ENCODE results near the gene LUC7L3.
A peak's percentile ranks its signal among the peaks of the same experiment; 100 is the strongest.

Gene LUC7L3

GRCh38 chr17:50763716-50764475 is 44.5 kb downstream of the LUC7L3 start:
- no peak for DNase-seq

- DNase-seq, result no peak
These were observed 45.3 kb downstream of the LUC7L3 start for GRCh38 chr17:50764734-50765149.

GRCh38 chr17:50765454-50766221 is 46.2 kb downstream of the LUC7L3 start:
- DNase-seq, result no peak

GRCh38 chr17:50766222-50767023 is 47.0 kb downstream of the LUC7L3 start:
- no peak for DNase-seq

GRCh38 chr17:50767030-50767429 is 47.6 kb downstream of the LUC7L3 start:
- no peak for DNase-seq

GRCh38 chr17:50767446-50767845 is 48.0 kb downstream of the LUC7L3 start, which contains the start of gene ANKRD40CL:
ANKRD40CL (minus strand) TSS chr17:50767518; CDS start chr17:50766913, 605 bp downstream.
- DNase-seq, result no peak

- DNase-seq, result no peak
These were observed 49.0 kb downstream of the LUC7L3 start for GRCh38 chr17:50768346-50768761.

- DNase-seq, result no peak
These were observed 50.5 kb downstream of the LUC7L3 start for GRCh38 chr17:50769884-50770283.

GRCh38 chr17:50770346-50770745 is 50.9 kb downstream of the LUC7L3 start:
- no peak for DNase-seq

- no peak for DNase-seq
These were observed 52.8 kb downstream of the LUC7L3 start for GRCh38 chr17:50771991-50772785.

- no peak for DNase-seq
These were observed 54.9 kb downstream of the LUC7L3 start for GRCh38 chr17:50774225-50774803.

- DNase-seq, result no peak
These were observed 56.5 kb downstream of the LUC7L3 start for GRCh38 chr17:50775926-50776325.

- DNase-seq, result no peak
These were observed 59.1 kb downstream of the LUC7L3 start for GRCh38 chr17:50778471-50778870.

GRCh38 chr17:50778988-50779387 is 59.6 kb downstream of the LUC7L3 start:
- no peak for DNase-seq

- no peak for DNase-seq
These were observed 60.4 kb downstream of the LUC7L3 start for GRCh38 chr17:50779747-50780353.

GRCh38 chr17:50781167-50781566 is 61.8 kb downstream of the LUC7L3 start:
- DNase-seq, result no peak

- DNase-seq, result peak; percentile 59 to 63
These were observed 63.8 kb downstream of the LUC7L3 start for GRCh38 chr17:50783193-50783660.

GRCh38 chr17:50783905-50784304 is 64.5 kb downstream of the LUC7L3 start:
- no peak for DNase-seq

- DNase-seq, result no peak
These were observed 65.7 kb downstream of the LUC7L3 start for GRCh38 chr17:50785126-50785525.

- no peak for DNase-seq
These were observed 66.7 kb downstream of the LUC7L3 start for GRCh38 chr17:50785946-50786570.

GRCh38 chr17:50787106-50787505 is 67.7 kb downstream of the LUC7L3 start:
- DNase-seq, result no peak
